HL-60/S4 (cell line): ENCODE results near the gene SDR9C7.
"Not testable (repeated sequence)": the region's sequence is repeated elsewhere in the genome, so short reads cannot be mapped to it uniquely, and the experiment has no call there.

Experiments used
- in situ Hi-C: fragments of 300-500 bp; cut with MboI; formaldehyde crosslinking; loops from 2 replicates; pipeline ENCODE4 v1.14.3; 2022; ENCODE audit warnings: low sequenced_read_pairs

SDR9C7 gene

DNA sequence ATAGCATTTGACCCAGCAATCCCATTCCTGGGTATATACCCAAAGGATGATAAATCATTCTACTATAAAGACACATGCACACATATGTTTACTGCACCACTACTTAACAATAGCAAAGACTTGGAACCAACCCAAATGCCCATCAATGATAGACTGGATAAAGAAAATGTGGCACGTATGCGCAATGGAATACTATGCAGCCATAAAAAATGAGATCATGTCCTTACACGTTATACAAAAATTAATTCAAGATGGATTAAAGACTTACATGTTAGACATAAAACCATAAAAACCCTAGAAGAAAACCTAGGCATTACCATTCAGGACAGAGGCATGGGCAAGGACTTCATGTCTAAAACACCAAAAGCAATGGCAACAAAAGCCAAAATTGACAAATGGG lies 16.1 kb downstream of the SDR9C7 start:
- in situ Hi-C loops: not testable (repeated sequence)

DNA sequence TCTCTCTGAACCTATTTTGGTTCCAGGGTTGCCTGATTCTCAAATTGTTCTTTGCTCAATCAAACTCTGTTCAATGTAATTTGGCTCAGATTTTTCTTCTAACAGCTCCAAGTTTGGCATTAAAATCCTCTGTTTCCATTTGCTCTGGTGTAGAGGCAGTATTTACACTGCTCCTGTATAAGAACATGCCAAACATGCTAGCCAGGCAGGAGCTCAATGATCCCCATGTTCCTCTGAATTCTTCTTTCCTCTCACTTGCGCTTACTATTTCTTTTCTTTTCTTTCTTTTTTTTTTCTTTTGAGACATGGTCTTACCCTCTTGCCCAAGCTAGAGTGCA lies 17.2 kb downstream of the SDR9C7 start:
- in situ Hi-C loops: no loop called here

DNA sequence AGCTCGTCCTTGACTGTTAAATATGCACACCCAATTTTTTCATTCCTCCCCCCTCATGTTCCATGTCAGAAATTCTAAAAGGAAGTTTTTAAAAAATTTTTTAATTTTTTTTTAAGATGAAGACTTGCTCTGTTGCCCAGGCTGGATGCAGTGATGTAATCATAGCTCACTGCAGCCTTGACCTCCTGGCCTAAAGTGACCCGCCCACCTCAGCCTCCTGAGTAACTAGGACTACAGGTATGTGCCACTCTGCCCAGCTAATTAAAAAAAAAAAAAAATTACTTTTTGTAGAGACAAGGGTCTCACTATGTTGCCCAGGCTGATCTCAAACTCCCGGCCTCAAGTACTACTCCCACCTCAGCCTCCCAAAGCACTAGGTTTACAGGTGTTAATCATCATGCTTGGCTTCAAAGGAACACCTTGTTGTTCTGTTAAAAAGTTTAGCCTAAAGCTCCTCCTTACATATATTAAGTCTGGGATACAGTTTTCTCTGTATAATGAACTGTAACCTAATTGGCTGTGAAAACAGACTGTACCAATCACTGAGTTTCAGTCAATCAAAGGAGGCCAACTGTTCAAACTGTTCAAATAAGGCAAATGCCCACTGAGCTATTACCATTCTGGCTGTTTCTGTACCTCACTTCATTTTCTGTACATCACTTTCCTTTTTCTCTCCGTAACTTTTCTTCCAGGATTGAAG lies 17.8 kb downstream of the SDR9C7 start:
- in situ Hi-C loops: no loop called here

DNA sequence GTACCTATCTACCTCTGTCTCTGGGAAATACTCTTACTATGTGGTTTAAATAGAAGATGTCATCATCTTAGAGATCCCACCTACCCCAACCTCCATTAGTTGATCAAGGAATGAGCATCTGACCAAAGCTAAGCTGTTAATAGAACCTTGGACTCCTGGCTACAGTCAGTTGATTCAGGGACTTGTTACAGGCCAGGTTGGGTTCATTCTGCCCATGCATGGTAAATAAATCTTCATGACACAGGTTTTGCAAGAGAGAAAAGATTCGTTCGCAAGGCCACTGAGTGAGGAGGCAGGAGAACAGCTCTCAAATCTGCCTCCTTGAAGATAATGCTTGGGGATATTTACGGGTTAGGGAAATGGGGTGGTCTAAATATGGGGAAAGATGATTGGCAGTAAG lies 19.5 kb downstream of the SDR9C7 start:
- in situ Hi-C loops: no loop called here

DNA sequence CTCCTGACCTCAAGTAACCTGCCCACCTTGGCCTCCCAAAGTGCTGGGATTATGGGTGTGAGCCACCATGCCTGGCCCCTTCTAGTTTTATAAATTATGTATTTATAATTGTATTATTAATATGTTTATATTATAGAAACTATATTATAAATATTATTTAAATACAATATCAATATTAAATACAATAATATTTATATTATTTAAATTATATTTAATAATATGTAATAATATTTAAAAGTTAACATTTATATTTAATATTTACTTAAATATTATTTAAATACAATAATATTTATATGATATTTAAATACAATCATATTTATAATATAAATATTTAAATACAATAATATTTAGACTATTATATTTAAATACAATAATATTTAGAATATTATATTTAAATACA lies 20.0 kb downstream of the SDR9C7 start:
- in situ Hi-C loops: no loop called here

DNA sequence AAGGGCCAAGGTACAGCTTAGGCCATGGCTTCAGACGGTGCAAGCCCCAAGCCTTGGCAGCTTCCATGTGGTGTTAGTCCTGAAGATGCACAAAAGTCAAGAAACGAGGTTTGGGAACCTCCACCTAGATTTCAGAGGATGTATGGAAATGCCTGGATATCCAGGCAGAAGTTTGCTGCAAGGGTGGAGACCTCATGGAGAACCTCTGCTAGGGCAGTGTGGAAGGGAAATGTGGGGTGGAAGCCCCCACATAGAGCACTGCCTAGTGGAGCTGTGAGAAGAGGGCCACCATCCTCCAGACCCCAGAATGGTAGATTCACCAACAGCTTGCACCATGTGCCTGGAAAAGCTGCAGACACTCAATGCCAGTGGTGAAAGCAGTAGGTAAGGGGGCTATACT lies 24.8 kb downstream of the SDR9C7 start:
- in situ Hi-C loops: not testable (repeated sequence)

DNA sequence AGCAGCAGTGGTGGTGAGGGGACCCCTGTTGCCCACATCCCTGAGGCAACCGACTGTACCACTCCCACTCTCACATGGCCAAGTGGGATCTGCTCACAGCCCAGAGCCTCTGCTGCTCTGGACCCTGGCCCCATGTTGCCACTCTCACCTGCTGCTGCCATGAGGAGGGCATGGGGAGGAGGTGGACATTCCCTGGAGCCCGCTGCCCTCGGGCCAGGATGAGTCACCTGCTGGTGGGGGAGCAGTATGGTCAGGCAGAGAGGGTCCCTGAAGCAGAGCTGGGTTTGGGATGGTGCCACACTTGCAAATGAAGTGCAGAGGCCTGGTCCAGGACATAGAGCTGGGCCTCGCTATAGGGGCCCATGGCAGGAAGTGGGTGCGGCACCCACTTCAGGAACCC lies 26.1 kb downstream of the SDR9C7 start:
- in situ Hi-C loops: no loop called here

DNA sequence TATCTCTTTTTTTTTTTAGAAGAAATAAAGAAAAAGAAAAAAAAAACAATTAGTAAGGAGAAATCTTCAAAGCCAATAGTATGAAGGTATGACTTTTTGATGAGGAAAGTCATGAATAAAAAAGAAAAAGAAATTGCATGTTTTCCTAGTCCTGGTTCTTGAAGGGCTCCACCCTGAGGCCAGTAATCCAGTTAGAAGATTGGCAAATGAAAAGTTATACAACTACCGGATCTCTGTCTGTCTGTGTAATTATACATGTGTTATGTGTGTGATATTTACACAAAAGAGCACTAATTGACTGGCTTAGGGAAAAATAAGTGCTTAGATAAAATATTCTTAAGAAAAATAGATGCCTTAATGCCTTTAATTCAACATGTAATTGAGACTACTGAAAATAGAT lies 28.4 kb downstream of the SDR9C7 start:
- in situ Hi-C loops: no loop called here

DNA sequence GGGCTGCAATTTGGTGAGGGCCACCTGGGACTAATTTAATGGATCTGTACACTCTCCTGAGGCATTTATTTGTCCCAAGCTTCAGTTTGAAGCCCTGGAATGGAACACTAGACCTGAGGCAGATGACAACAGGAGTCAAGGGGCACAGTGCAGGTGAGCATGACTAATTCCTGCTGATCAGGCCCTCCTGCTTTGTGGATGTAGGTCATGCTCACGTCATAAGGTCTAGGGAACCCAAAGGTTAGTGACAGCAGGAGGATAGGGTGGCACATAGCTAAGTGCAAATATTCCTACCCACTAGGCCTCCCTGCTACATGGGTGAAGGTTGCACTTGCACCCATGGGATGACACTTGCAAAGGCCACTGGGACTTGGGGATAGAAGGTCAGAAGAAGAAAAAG lies 30.8 kb downstream of the SDR9C7 start:
- in situ Hi-C loops: no loop called here

DNA sequence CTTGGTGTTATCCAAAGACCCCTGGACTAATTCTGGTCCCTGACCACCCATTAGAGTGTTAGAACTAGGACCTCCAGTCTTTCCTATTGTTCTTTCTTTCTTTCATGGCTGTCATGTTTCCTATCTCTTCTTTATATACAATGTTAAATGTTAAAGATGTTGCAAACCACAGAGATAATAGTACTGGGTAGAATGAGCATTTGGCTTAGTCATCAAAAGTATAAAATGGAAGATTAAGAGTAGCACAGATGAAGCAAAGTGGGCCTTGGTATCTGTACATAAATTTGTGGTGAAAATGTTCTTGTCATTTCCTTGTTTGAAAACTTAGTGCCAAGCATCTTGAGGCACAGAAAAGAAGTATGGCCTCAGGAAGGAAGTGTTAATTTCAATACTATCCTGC lies 32.9 kb downstream of the SDR9C7 start:
- in situ Hi-C loops: not testable (repeated sequence)

DNA sequence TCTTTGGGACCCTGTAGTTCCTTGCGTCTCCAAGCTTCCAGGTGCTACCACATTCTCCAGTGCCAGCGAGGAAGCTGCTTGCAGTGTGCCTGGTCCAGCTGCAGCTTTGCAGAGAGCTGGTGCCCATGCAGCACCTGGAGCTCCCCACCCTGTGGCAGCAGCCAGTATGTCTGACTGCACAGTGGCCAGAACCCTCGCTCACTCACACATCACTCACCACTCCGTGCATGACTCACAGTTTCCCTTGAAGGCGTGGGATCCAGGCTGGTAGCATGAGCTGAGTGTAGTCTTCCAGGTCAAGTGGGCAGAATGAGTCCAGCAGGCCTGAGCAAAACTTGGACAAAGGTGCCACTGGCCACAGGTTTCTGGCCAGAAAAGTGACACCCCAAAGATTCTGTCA lies 33.6 kb downstream of the SDR9C7 start:
- in situ Hi-C loops: no loop called here

DNA sequence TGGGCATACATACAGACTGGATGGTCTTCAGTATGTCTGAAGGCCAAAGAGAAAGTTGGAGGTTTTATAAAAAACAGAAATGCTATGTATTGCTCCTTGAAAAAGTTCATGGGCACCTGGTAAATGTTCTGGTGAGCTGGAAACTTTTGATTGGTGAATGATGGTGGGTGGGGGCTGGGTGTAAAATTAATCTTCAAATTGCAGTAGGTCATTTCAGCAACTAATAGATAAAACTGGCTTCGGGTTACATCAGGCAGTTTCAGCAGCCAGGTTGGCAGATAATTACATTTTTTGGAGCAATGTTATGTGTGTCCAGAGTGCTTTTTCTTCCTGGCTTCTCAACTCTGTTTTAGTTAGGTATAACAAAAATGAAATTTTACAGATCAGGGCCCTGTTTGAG lies 35.3 kb downstream of the SDR9C7 start:
- in situ Hi-C loops: no loop called here

DNA sequence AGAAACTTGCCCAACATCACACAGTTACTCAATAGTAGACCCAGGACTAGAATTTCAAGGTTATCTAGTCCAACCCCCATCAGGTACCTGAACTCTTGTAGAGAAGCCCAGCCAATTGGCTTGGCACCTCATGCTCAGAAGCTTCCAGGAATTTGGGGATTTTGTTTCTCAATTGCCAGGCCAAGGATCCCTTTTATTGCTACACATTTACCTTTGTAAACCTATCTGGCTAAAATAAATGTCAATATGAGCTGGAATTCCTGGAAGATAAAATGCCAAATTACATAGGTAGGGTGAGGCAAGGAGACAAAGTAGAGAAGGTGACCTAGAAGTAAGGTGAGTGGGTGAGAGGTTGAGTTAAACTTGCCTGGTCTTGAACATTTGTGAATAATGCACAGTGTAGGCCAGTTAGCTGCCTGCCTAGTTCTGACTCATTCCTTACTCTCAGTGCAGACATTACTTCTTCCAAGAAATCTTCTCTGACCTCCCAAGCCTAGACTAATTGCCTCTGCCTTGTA lies 36.3 kb downstream of the SDR9C7 start:
- in situ Hi-C loops: no loop called here

DNA sequence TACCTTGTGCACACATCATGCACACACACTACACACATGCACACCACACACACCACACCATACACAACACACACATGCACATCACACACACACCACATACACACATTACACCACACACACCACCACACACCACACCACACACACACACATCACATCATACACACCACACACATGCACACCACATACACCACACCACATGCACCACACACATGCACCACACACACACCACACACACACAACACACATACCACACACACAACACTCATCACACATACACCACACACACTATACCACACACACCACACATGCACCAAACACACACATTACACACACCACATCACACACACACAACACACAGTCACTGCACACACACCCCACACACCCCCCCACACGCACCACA lies 38.1 kb downstream of the SDR9C7 start:
- in situ Hi-C loops: no loop called here

DNA sequence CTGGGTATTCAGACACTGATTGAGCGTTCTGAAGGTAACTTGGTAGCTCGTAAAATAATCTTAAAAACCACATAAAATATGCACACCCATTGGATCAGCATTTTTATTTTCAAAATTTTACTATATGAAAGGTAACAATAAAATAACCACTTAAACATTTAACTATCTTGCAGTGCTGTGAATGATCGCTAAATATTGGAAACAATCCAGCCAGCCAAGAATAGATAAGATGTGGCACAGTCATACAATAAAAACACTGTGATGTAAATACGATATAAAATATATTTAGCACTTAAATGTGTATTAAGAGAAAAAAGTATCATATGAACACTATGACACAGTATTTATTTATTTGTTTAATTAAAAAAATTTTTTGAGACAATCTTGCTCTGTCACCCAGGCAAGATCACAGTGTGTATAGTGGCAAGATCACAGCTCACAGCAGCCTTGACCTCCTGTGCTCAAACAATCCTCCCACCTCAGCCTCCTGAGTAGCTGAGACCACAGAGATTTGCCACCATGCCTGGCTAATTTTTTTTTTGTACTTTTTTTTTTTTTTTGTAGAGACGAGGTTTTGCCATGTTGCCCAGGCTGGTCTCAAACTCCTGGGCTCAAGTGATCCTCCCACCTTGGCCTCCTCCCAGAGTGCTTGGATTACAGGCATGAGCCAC lies 39.4 kb downstream of the SDR9C7 start:
- in situ Hi-C loops: no loop called here

DNA sequence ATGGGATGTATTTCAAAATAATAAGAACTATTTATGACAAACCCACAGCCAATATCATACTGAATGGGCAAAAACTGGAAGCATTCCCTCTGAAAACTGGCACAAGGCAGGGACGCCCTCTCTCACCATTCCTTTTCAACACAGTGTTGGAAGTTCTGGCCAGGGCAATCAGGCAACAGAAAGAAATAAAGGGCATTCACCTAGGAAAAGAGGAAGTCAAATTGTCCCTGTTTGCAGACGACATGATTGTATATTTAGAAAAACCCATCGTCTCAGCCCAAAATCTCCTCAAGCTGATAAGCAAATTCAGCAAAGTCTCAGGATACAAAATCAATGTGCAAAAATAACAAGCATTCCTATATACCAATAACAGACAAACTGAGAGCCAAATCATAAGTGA lies 42.3 kb downstream of the SDR9C7 start:
- in situ Hi-C loops: not testable (repeated sequence)

DNA sequence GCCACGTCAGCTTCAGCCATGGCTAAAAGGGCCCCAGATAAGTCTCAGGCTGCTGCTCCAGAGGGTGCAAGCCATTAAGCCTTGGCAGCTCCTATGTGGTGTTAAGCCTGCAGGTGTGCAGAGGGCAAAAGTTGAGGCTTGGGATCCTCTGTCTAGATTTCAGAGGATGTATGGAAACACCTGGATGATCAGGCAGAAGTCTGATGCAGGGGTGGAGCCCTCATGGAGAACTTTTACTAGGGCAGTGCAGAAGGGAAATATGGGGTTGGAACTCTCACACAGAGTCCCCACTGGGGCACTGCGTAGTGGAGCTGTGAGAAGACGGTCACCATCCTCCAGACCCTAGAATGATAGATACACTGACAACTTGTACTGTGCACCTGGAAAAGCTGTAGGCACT lies 47.9 kb downstream of the SDR9C7 start:
- in situ Hi-C loops: no loop called here

DNA sequence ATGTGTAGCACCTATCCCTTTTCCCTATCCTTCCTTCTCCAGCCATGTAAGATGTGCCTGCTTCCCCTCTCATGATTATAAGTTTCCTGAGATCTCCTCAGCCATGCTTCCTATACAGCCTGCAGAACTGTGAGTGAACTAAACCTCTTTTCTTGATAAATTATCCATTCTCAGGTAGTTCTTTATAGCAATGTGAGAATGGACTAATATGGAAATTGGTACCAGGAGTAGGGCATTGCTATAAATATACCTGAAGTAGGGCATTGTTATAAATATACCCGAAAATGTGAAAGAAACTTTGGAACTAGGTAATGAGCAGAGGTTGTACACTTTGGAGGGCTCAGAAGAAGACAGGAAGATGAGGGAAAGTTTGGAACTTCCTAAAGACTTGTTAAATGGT lies 48.9 kb downstream of the SDR9C7 start:
- in situ Hi-C loops: no loop called here

DNA sequence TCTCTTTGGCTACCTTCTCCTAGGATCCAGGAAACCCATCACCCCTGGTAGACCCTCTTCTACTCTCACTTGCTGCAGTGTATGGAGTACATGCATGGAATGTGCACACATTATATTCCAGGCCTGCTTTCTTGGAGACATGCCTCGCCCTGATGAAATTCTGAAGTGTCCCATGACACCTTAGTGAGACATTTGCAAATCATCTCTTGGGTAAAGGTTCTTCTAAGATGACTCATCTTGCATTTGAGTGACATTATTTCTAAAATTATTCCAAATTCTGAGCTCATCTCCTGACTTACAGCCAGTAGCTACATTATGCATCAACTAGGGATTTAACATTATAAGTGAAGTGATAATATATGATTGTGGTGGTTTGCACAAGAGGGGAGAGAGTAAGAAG lies 49.8 kb downstream of the SDR9C7 start:
- in situ Hi-C loops: no loop called here

DNA sequence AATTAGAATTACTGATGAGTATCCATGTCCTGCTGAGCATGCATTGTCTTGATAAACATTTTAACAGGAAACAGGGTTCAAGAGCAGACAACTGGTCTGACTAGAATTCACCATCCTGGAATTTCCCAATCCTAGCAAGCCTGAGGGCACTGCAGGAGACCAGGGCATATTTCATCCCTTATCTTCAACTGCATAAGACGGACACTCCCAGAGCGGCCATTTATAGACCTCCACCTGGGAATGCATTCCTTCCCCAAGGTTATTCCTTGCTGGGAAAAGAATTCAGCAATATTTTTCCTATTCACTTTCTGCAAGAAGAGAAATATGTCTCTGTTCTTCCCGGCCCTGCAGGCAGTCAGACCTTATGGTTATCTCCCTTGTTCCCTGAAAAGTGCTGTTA lies 51.8 kb downstream of the SDR9C7 start:
- in situ Hi-C loops: not testable (repeated sequence)

DNA sequence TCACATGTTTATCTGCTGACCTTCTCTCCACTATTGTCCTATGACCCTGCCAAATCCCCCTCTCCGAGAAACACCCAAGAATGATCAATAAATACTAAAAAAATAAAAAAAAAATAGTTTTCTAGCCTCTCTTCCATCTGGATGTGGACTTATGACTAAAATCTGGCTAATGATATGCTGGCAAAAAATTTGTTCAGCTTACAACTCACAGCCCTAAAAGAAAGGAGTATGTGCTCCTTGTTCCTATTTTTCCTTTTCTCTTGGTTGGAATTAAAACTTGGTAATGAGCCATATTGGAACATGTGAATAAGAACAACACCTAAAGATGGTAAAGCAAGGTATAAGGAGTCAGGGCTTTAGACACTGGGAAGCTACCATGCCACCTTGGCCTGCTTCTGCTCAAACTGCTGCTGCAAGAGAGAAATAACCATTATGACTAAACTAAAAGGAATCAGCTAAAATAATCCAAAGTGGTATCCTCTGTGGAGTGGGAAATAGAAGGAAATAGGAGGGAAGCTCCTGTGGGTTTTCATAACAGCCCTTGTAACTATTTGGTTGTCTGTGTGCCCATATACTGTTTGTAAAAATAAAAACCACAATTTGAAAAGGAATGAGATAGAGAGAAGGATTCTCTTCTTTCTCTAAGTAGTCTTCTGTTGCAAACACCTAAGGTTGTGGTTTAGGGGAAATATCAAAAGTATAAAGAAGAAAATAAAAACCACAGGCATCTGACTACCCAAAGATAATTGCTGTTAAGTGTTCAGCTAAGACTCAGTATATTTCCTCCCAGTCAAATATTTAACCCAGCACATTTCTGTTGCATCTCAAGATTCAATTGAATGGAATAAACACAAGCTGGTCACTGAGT lies 53.8 kb downstream of the SDR9C7 start:
- in situ Hi-C loops: no loop called here
